HepG2 (cell line): Measurements from ENCODE around the gene THRA. TPM values are rescaled to one million over a fixed set of nuclear protein-coding genes. Genes with fewer than 3 reads are reported as not detected.

Experiments used
- ATF7 ChIP-seq, 2 experiments: fragments of 450-650 bp in 1 of 2; sonication (generic) in 1 of 2; formaldehyde crosslinking in 1 of 2; IDR thresholded peaks; 2 replicates each; pipeline versions ENCODE4 v1.4.0 to v1.6.1; 2016 to 2020; ENCODE audit warnings: antibody characterized with exemption in 1 of 2, mild to moderate bottlenecking in 1 of 2, missing genetic modification reagents in 1 of 2
- CBX5 ChIP-seq: sonication (generic); formaldehyde crosslinking; IDR thresholded peaks from 2 replicates; pipeline ENCODE4 v1.4.0; 2020; ENCODE audit warnings: missing genetic modification reagents, borderline replicate concordance
- DNMT1 ChIP-seq: sonication (generic); formaldehyde crosslinking; IDR thresholded peaks from 2 replicates; pipeline ENCODE4 v1.5.1; 2020; ENCODE audit warnings: mild to moderate bottlenecking, missing genetic modification reagents
- FLYWCH1 ChIP-seq: sonication (generic); formaldehyde crosslinking; IDR thresholded peaks from 2 replicates; pipeline ENCODE4 v1.8.1; 2023; ENCODE audit warnings: mild to moderate bottlenecking, missing genetic modification reagents
- FOXJ3 ChIP-seq: sonication (generic); formaldehyde crosslinking; IDR thresholded peaks from 2 replicates; pipeline ENCODE4 v1.4.0; 2020; ENCODE audit warnings: missing genetic modification reagents, mild to moderate bottlenecking, borderline replicate concordance
- HNRNPUL1 ChIP-seq: fragments of 200-400 bp; formaldehyde crosslinking; IDR thresholded peaks from 2 replicates; pipeline ENCODE4 v1.6.1; 2017; ENCODE audit warnings: low read depth, mild to moderate bottlenecking, low read length, moderate library complexity
- KAT7 ChIP-seq: IDR thresholded peaks from 2 replicates; pipeline ENCODE4 v1.6.1; 2018; ENCODE audit warnings: borderline replicate concordance, missing compliant biosample characterization
- MAZ ChIP-seq, 2 experiments: sonication (generic) in 1 of 2; formaldehyde crosslinking in 1 of 2; IDR thresholded peaks; 2 replicates each; pipeline versions ENCODE4 v1.5.0 to v1.6.1; 2012 to 2020; ENCODE audit warnings: low read depth in 2 of 2, mild to moderate bottlenecking in 2 of 2, borderline replicate concordance in 1 of 2, improper control_type of control experiment in 1 of 2, low read length in 1 of 2, missing genetic modification reagents in 1 of 2, moderate library complexity in 1 of 2
- MYNN ChIP-seq: sonication (generic); formaldehyde crosslinking; IDR thresholded peaks from 2 replicates; pipeline ENCODE4 v1.4.0; 2020; ENCODE audit warnings: mild to moderate bottlenecking, low read depth, missing genetic modification reagents
- RBFOX2 ChIP-seq: fragments of 200-400 bp; formaldehyde crosslinking; IDR thresholded peaks from 2 replicates; pipeline ENCODE4 v1.6.1; 2017; ENCODE audit warnings: low read depth, mild to moderate bottlenecking, low read length
- SCMH1 ChIP-seq: sonication (generic); formaldehyde crosslinking; IDR thresholded peaks from 2 replicates; pipeline ENCODE4 v1.9.0; 2021; ENCODE audit warnings: missing genetic modification reagents, mild to moderate bottlenecking, borderline replicate concordance
- SP5 ChIP-seq: IDR thresholded peaks from 2 replicates; pipeline ENCODE4 v1.6.1; 2016; ENCODE audit warnings: low read depth, borderline replicate concordance
- SPEN ChIP-seq: sonication (generic); formaldehyde crosslinking; IDR thresholded peaks from 2 replicates; pipeline ENCODE4 v1.5.1; 2020; ENCODE audit warnings: low read depth, mild to moderate bottlenecking, missing genetic modification reagents
- TAF1 ChIP-seq: sonication (generic); formaldehyde crosslinking; IDR thresholded peaks from 2 replicates; pipeline ENCODE4 v1.4.0; 2020; ENCODE audit warnings: missing genetic modification reagents
- ZFP36L1 ChIP-seq: sonication (generic); formaldehyde crosslinking; IDR thresholded peaks from 2 replicates; pipeline ENCODE4 v1.8.0; 2022; ENCODE audit warnings: mild to moderate bottlenecking, missing genetic modification reagents, moderate library complexity
- ZNF136 ChIP-seq: sonication (generic); formaldehyde crosslinking; IDR thresholded peaks from 2 replicates; pipeline ENCODE4 v1.8.1; 2022; ENCODE audit warnings: low read depth, mild to moderate bottlenecking, moderate library complexity, missing genetic modification reagents
- ZNF260 ChIP-seq: sonication (generic); formaldehyde crosslinking; IDR thresholded peaks from 2 replicates; pipeline ENCODE4 v1.4.0; 2020; ENCODE audit warnings: missing genetic modification reagents, low read depth, mild to moderate bottlenecking, borderline replicate concordance
- ZNF563 ChIP-seq: sonication (generic); formaldehyde crosslinking; IDR thresholded peaks from 2 replicates; pipeline ENCODE4 v1.8.0; 2022; ENCODE audit warnings: mild to moderate bottlenecking, moderate library complexity, missing genetic modification reagents
- ZNF567 ChIP-seq: sonication (generic); formaldehyde crosslinking; IDR thresholded peaks from 2 replicates; pipeline ENCODE4 v1.8.1; 2023; ENCODE audit warnings: mild to moderate bottlenecking, missing genetic modification reagents, borderline replicate concordance
- ZNF674 ChIP-seq: sonication (generic); formaldehyde crosslinking; IDR thresholded peaks from 2 replicates; pipeline ENCODE4 v1.5.0; 2020; ENCODE audit warnings: low read depth, mild to moderate bottlenecking, missing genetic modification reagents
- ZNF780A ChIP-seq: sonication (generic); formaldehyde crosslinking; IDR thresholded peaks from 2 replicates; pipeline ENCODE4 v1.8.0; 2022; ENCODE audit warnings: mild to moderate bottlenecking, missing genetic modification reagents, moderate library complexity
- polyA plus RNA-seq, 8 experiments: library from polyadenylated mRNA; depleted of rRNA in 3 of 8; stranded (reverse) in 7 of 8; unstranded in 1 of 8; fragments of >200 nt; fragmentation: Illumina TruSeq in 4 of 8; extraction: Trizol in 4 of 8; gene quantifications; 2 replicates each; pipeline versions ENCODE4 v1.2.1 to v1.2.3, GENCODE V29; 2011 to 2016; ENCODE audit warnings: low read depth in 4 of 8, missing spikeins in 1 of 8, mixed read lengths in 1 of 8; ENCODE audit not compliant: insufficient read depth in 1 of 8
- total RNA-seq, 5 experiments: library from RNA; depleted of rRNA; stranded (reverse); fragments of >200 nt; fragmentation: Illumina TruSeq; extraction: Trizol; gene quantifications; 2 replicates each; pipeline ENCODE4 v1.2.3, GENCODE V29; 2016; ENCODE audit warnings: low read depth in 1 of 5
- TF ChIP-seq, protein P1 (sequence below): sonication (generic); IDR thresholded peaks from 2 replicates; pipeline ENCODE4 v1.6.1; 2016; ENCODE audit warnings: low read depth, borderline replicate concordance
- TF ChIP-seq, protein P2 (sequence below): IDR thresholded peaks from 2 replicates; pipeline ENCODE4 v1.6.1; 2016; ENCODE audit warnings: low read depth
- TF ChIP-seq, protein P3 (sequence below): IDR thresholded peaks from 2 replicates; pipeline ENCODE4 v1.6.1; 2016; ENCODE audit warnings: mild to moderate bottlenecking, missing biosample characterization, missing genetic modification reagents
- TF ChIP-seq, protein P4 (sequence below): IDR thresholded peaks from 2 replicates; pipeline ENCODE4 v1.6.1; 2012; ENCODE audit warnings: low read depth, low read length, improper control_type of control experiment

THRA gene
- total and polyA plus RNA-seq, 2 of the 13 experiments (the other 11 are each of a cell fraction or from before 2014, with no cell fraction given): 8.0 to 9.9 TPM

DNA sequence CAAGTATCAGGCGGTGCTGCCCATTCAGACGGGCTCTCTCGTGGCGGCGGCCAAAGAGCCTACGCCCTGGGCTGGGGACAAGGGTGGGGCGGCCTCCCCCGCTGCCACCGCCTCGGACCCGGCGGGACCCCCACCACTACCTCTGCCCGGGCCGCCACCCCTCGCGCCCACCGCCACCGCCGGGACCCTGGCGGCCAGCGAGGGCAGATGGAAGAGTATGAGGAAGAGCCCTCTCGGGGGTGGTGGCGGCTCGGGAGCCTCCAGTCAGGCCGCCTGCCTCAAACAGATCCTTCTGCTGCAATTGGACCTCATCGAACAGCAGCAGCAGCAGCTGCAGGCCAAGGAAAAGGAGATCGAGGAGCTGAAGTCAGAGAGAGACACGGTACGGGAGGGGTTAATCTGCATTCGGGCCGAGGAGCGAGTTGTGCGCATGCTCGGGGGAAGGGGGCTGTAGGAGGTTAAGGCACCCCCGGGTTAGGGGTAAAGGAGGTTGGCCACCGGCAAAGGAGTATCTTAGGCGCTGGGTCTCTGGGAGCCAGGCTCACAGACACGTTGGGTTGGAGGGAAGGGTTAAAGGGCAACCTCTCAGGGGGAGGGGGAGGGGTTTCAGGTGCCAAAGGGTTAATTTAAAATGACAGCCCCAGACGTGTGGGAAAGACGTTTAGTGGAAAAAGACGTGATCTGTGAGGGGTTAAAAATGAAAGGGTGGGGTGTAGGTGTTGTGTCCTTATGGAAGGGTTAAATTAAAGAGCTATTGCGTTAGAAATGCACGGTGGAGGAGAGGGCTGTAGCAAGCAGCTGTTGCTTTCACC lies 60.4 kb downstream of the THRA start (continued):
- TF ChIP-seq FLYWCH1 (CRISPR knock-in tag) (no peak), CBX5 (CRISPR knock-in tag) (no peak), ZNF136 (CRISPR knock-in tag) (no peak), ZNF674 (CRISPR knock-in tag) (no peak), FOXJ3 (CRISPR knock-in tag) (no peak), SP5 (peak; percentile 26; the same call in 1 of the 2 replicates), TAF1 (peak; percentile 40; the same call in 1 of the 2 replicates), DNMT1 (CRISPR knock-in tag) (peak; percentile 70; the same call in 1 of the 2 replicates), SCMH1 (CRISPR knock-in tag) (no peak), KAT7 (CRISPR knock-in tag) (no peak), ZNF567 (no peak), ATF7 (IDR thresholded peaks at IDR 0.05) (no peak), ATF7 (CRISPR knock-in tag; IDR thresholded peaks at IDR 0.05) (no peak), ZNF563 (peak; percentile 74), ZFP36L1 (no peak), MAZ (IDR thresholded peaks at IDR 0.05; ENCODE audit: borderline replicate concordance, low read depth, low read length) (peak; percentile 62; the same call in 1 of the 2 replicates), MAZ (CRISPR knock-in tag; IDR thresholded peaks at IDR 0.05; ENCODE audit: low read depth) (no peak), ZNF780A (CRISPR knock-in tag) (no peak), RBFOX2 (peak; percentile 54), MYNN (CRISPR knock-in tag) (no peak; the same call in 1 of the 2 replicates), ZNF260 (CRISPR knock-in tag) (no peak), SPEN (no peak; the same call in 1 of the 2 replicates), HNRNPUL1 (no peak)
- TF ChIP-seq, protein P1, sequence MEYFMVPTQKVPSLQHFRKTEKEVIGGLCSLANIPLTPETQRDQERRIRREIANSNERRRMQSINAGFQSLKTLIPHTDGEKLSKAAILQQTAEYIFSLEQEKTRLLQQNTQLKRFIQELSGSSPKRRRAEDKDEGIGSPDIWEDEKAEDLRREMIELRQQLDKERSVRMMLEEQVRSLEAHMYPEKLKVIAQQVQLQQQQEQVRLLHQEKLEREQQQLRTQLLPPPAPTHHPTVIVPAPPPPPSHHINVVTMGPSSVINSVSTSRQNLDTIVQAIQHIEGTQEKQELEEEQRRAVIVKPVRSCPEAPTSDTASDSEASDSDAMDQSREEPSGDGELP: no peak; the same call in 1 of the 2 replicates
- TF ChIP-seq, protein P2, sequence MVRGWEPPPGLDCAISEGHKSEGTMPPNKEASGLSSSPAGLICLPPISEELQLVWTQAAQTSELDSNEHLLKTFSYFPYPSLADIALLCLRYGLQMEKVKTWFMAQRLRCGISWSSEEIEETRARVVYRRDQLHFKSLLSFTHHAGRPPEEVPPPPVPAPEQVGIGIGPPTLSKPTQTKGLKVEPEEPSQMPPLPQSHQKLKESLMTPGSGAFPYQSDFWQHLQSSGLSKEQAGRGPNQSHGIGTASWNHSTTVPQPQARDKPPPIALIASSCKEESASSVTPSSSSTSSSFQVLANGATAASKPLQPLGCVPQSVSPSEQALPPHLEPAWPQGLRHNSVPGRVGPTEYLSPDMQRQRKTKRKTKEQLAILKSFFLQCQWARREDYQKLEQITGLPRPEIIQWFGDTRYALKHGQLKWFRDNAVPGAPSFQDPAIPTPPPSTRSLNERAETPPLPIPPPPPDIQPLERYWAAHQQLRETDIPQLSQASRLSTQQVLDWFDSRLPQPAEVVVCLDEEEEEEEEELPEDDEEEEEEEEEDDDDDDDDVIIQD (CRISPR knock-in tag): no peak
- TF ChIP-seq, protein P3, sequence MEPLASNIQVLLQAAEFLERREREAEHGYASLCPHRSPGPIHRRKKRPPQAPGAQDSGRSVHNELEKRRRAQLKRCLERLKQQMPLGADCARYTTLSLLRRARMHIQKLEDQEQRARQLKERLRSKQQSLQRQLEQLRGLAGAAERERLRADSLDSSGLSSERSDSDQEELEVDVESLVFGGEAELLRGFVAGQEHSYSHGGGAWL: no peak
- TF ChIP-seq, protein P4, sequence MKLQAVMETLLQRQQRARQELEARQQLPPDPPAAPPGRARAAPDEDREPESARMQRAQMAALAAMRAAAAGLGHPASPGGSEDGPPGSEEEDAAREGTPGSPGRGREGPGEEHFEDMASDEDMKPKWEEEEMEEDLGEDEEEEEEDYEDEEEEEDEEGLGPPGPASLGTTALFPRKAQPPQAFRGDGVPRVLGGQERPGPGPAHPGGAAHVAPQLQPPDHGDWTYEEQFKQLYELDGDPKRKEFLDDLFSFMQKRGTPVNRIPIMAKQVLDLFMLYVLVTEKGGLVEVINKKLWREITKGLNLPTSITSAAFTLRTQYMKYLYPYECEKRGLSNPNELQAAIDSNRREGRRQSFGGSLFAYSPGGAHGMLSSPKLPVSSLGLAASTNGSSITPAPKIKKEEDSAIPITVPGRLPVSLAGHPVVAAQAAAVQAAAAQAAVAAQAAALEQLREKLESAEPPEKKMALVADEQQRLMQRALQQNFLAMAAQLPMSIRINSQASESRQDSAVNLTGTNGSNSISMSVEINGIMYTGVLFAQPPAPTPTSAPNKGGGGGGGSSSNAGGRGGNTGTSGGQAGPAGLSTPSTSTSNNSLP: no peak
